HepG2 (cell line): Measurements from ENCODE around the gene BPIFB6. TPM values are rescaled to one million over a fixed set of nuclear protein-coding genes. Genes with fewer than 3 reads are reported as not detected.

Source experiments
- ARID4A ChIP-seq: sonication (generic); formaldehyde crosslinking; IDR thresholded peaks from 2 replicates; pipeline ENCODE4 v1.5.0; 2020; ENCODE audit warnings: mild to moderate bottlenecking, missing genetic modification reagents, borderline replicate concordance
- CENPBD1 ChIP-seq: sonication (generic); formaldehyde crosslinking; IDR thresholded peaks from 2 replicates; pipeline ENCODE4 v1.8.0; 2022; ENCODE audit warnings: missing genetic modification reagents, low read depth, mild to moderate bottlenecking, borderline replicate concordance
- NFE2L2 ChIP-seq: fragments of 150-350 bp; IDR thresholded peaks from 2 replicates; pipeline ENCODE4 v1.6.1; 2014; ENCODE audit warnings: low read length
- PRMT3 ChIP-seq: sonication (generic); formaldehyde crosslinking; IDR thresholded peaks from 2 replicates; pipeline ENCODE4 v1.8.1; 2022; ENCODE audit warnings: low read depth, mild to moderate bottlenecking, moderate library complexity, missing genetic modification reagents, borderline replicate concordance
- RAD21 ChIP-seq: fragments of 450-650 bp; formaldehyde crosslinking; IDR thresholded peaks from 2 replicates; pipeline ENCODE4 v1.5.0; 2020; ENCODE audit warnings: mild to moderate bottlenecking
- TBP ChIP-seq: sonication (generic); formaldehyde crosslinking; IDR thresholded peaks from 2 replicates; pipeline ENCODE4 v1.5.0; 2020; ENCODE audit warnings: missing genetic modification reagents
- THRA ChIP-seq: sonication (generic); formaldehyde crosslinking; IDR thresholded peaks from 2 replicates; pipeline ENCODE4 v1.4.0; 2020; ENCODE audit warnings: missing genetic modification reagents, borderline replicate concordance
- ZC3H13 ChIP-seq: sonication (generic); formaldehyde crosslinking; IDR thresholded peaks from 2 replicates; pipeline ENCODE4 v1.8.1; 2023; ENCODE audit warnings: mild to moderate bottlenecking, missing genetic modification reagents, moderate library complexity
- ZNF17 ChIP-seq: sonication (generic); formaldehyde crosslinking; IDR thresholded peaks from 2 replicates; pipeline ENCODE4 v1.5.0; 2020; ENCODE audit warnings: mild to moderate bottlenecking, missing genetic modification reagents
- ZNF350 ChIP-seq: sonication (generic); formaldehyde crosslinking; IDR thresholded peaks from 2 replicates; pipeline ENCODE4 v1.4.0; 2020; ENCODE audit warnings: mild to moderate bottlenecking, low read depth, missing genetic modification reagents, borderline replicate concordance
- ZNF431 ChIP-seq: sonication (generic); formaldehyde crosslinking; IDR thresholded peaks from 2 replicates; pipeline ENCODE4 v1.9.0; 2022; ENCODE audit warnings: missing genetic modification reagents, low read depth, mild to moderate bottlenecking, borderline replicate concordance
- ZNF646 ChIP-seq: sonication (generic); formaldehyde crosslinking; IDR thresholded peaks from 2 replicates; pipeline ENCODE4 v1.9.0; 2021; ENCODE audit warnings: mild to moderate bottlenecking, missing genetic modification reagents
- polyA plus RNA-seq, 8 experiments: library from polyadenylated mRNA; depleted of rRNA in 3 of 8; stranded (reverse) in 7 of 8; unstranded in 1 of 8; fragments of >200 nt; fragmentation: Illumina TruSeq in 4 of 8; extraction: Trizol in 4 of 8; gene quantifications; 2 replicates each; pipeline versions ENCODE4 v1.2.1 to v1.2.3, GENCODE V29; 2011 to 2016; ENCODE audit warnings: low read depth in 4 of 8, missing spikeins in 1 of 8, mixed read lengths in 1 of 8; ENCODE audit not compliant: insufficient read depth in 1 of 8
- total RNA-seq, 5 experiments: library from RNA; depleted of rRNA; stranded (reverse); fragments of >200 nt; fragmentation: Illumina TruSeq; extraction: Trizol; gene quantifications; 2 replicates each; pipeline ENCODE4 v1.2.3, GENCODE V29; 2016; ENCODE audit warnings: low read depth in 1 of 5

Gene BPIFB6
- total and polyA plus RNA-seq, 2 of the 13 experiments (the other 11 are each of a cell fraction or from before 2014, with no cell fraction given) = 0.13 to 1.7 TPM

GRCh38 chr20:33007376-33008335 is 23.8 kb upstream of the BPIFB6 start, which contains the start of gene BPIFB2 (continued):
- TF ChIP-seq ZNF646 (CRISPR knock-in tag) (no peak; the same call in 1 of the 2 replicates), ZNF431 (CRISPR knock-in tag) (no peak; the same call in none of the 2 replicates), ZC3H13 (CRISPR knock-in tag) (no peak; the same call in 1 of the 2 replicates), NFE2L2 (no peak), CENPBD1 (CRISPR knock-in tag) (no peak; the same call in 1 of the 2 replicates), ARID4A (peak; percentile 80; the same call in 1 of the 2 replicates), ZNF17 (CRISPR knock-in tag) (no peak), TBP (CRISPR knock-in tag) (no peak), ZNF350 (CRISPR knock-in tag) (peak; percentile 97), THRA (CRISPR knock-in tag) (peak; percentile 83), RAD21 (peak; percentile 59), PRMT3 (peak; percentile 60; the same call in 1 of the 2 replicates)
